AML-193 (cell line): Measurements from ENCODE around the gene THRA.
A peak's percentile ranks its signal among the peaks of the same experiment; 100 is the strongest.

Experiments
- DNase-seq, 2 experiments: peaks; one replicate each; lab custom pipeline; 2025; lab: John Stamatoyannopoulos, UW

The THRA gene

GRCh38 chr17:40084477-40084876 is 21.7 kb downstream of the THRA start:
- no peak for DNase-seq

GRCh38 chr17:40086150-40087044 is 23.6 kb downstream of the THRA start:
- peak in 1 of 2 experiments; percentile 9 for DNase-seq

DNA sequence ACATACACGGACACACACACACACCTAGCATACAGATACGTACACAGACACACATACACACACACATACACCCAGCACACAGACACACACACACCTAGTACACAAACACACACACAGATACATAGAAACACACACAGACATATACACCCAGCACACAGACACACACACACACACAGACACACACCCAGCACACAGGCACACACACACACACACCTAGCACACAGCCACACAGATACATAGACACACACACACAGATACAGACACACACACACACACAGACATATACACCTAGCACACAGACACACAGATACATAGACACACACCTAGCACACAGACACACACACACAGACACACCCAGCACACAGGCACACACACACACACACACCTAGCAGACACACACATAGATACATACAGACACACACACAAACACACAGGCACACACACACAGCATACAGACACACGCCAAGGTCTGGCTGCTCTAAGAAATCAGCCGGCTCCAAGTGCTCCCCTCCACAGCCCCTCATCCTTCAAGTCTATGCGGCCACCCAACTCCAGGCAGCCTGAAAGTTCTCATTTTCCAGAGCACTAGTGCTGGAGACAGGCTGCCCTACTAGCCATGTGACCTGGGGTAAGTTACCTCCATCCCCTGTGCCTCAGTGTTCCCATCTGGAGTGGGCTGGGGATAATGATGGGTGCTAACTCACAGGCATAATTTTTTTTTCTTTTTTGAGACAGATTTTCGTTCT is 24.5 kb downstream of the THRA start:
- no peak for DNase-seq

- no peak for DNase-seq
Observed at GRCh38 chr17:40087903-40088718, 25.3 kb downstream of the THRA start.

- no peak for DNase-seq
Observed at GRCh38 chr17:40089077-40089895, 26.5 kb downstream of the THRA start.

DNA sequence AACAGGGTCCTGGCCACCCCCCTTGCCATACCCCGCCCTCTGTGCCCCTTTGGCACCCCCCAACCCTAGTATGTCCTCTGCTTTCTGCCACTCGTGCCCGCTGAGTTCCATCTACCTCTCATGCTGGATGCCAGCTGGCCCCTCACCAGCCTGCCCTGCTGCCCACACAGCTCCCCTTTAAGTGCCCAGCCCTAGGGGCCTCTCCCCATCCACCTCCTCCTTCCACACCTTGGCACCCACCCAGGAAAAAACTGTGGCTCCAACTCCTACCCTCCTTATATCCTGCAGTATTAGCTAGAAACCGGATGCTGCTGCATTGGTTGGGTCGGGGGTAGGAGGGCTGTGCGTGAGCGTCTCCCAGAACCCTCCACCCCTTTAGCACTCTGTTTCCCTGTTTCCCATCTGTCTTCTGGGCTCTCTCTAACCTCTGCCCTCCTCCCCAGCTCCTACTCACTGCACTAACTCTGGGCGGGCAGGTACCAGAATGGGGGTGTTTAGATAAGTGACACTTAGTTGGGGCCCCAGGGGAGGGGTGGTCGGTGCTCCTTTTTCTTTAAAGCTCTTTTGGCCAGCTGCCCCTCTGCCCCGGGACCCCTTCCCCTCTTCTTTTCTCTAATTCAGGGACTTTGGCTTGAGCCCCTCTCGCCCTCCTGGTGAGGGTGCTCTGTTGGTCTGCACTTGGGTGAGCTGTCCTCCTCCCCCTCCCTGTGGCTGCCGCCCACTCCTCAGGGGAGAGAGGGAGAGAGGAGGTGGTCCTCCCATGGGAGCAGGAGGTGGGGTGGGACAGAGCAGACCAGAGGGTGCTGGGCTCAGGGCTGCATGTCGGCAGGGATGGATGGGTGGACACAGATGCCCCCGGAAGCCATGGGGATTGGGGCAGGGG is 27.7 kb downstream of the THRA start:
- DNase-seq: no peak

GRCh38 chr17:40091691-40092397 is 29.1 kb downstream of the THRA start:
- no peak for DNase-seq

DNA sequence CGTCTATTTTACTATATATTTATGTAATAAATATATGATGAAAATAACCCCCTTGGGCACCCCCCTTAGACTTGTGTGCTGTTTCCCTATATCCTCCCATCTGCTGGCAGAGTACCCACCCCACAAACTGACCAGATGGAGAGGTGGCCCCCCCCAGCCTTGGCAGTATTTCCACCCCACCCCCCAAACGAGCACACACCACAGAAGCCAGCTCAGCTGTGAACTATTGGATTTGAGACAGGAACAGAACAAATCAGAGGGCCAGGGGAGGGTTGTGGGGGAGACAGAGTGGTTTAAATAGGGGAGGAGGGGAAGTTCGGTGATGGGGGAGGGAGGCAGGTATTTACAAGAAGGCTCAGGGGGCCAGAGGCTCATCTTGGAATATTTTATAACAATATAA is 29.8 kb downstream of the THRA start:
- DNase-seq: no peak

GRCh38 chr17:40093005-40093579 is 30.3 kb downstream of the THRA start:
- DNase-seq: no peak

DNA sequence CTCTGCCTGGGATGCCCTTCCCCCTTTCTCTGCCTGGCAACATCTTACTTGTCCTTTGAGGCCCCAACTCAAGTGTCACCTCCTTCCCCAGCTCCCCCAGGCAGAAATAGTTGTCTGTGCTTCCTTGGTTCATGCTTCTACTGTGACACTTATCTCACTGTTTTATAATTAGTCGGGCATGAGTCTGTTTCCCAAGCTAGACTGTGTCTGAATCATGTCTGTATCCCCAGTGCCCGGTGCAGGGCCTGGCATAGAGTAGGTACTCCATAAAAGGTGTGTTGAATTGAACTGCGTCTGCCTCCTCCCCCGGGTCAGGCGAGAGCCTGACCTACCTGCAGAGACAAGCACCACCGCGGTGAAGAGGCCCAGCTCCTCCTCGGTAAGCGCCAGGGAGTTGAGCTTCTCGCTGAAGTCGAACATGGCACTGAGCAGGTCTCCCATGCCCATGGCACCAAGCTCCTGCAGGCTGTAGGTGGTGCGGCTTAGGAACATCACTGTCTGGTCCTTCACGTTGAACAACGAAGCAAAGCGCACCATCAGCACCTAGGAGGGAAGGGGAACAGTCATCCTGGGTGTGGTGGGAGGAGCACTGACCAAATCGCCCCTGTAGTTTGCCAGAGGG is 30.9 kb downstream of the THRA start:
- no peak for DNase-seq

DNA sequence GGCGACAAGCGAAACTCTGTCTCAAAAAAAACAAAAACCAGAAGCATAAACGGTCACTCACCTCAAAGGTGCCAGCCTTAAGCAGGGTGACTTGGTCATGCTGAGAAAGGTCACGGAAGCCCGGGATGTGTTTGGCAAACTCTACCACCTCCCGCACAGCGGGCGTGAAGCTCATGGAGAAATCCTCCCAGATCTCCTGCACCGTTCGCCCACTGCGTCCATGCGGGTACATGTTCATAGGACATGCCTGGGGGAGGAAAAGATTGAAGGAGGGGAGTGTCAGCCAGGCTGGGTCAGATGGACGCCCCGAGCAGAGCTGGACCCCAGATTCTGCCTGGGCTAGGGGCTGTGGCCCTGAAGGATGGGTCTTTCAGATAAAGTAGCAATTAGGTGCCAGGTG is 32.1 kb downstream of the THRA start:
- DNase-seq: no peak

DNA sequence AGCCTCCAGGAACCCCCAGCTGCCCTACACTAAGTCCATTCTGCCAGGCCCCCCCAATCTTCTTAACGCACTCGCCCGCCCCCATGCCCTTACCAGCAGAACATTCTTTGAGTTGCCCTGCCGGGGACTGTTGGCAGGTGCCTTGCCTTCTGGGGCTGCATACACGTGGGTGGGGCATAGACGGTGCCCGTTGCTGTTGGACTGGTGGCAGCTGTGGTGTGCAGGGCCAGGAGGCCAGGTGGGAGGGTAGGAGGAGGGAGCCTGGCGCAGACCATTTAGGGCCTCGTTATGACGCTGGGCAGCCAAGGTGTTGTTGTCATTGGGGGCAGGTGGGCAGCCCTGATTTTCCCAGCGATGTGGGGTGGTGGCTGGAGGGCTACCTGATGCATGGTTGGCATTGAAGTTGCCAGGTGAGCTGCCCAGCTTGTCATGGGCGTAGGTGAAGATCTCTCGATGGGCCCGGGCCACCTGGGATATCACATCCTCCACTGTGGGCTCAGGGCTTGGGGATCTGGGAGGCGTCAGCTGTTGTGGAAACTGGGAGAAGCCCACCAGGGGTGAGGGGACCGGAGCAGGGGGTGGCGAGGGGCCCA is 32.7 kb downstream of the THRA start:
- DNase-seq: no peak

DNA sequence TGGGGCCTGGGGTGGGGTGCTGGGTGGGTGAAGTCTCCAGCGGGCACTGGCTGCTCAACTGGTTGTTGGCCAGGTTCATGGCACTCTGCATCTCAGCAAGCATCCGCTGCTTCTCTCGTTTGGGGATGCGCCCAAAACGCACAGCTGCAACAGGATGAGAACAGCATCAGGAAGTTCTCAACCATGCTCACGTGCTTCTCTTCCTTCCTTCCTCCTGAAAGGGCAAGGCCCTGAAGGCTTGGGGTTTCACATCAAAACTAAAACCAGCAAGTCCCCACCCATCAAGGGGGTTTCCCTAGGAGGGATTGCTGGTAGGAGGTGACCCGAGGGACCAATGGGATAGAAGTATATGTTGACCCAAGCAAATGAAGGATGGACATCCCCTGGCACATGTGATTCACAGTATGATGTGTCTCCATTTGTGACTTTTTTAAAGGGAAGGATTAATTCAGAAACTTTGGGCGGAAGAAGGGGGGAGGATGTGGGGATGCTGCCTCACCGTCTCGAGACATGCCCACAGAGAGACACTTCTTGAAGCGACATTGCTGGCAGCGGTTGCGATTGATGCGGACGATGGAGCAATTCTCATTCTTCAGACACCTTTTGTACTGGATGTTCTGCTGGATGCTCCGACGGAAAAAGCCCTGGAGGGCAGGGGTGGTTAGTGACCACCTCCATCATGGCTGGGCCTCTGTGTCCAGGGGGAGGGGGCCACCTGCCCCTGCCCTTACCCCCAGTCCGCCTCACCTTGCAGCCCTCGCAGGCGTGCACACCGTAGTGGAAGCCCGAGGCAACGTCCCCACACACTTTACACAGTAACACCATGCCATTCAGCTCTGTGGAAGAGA is 33.4 kb downstream of the THRA start:
- DNase-seq: no peak

DNA sequence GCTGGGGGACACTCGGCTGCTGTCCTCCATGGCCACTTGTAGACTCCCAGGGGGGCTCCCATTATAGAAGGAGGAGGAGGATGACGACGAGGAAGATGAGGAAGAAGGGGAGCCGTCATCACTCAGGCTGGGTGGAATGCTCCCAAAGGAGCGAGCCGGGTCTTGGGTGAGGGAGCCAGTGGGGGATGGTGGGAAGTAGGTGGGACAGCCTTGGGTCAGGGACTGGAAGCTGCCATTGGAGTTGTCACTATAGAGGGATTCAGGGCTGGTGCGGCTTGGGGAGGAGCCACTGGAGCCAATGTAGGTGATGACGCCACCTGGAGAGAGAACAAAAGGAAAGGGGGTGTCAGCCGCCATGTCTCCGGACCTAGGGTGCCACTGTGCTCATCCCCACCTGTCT is 34.3 kb downstream of the THRA start:
- no peak for DNase-seq

- peak; percentile 27 to 30 for DNase-seq
Observed at GRCh38 chr17:40097931-40098845, 35.4 kb downstream of the THRA start.

DNA sequence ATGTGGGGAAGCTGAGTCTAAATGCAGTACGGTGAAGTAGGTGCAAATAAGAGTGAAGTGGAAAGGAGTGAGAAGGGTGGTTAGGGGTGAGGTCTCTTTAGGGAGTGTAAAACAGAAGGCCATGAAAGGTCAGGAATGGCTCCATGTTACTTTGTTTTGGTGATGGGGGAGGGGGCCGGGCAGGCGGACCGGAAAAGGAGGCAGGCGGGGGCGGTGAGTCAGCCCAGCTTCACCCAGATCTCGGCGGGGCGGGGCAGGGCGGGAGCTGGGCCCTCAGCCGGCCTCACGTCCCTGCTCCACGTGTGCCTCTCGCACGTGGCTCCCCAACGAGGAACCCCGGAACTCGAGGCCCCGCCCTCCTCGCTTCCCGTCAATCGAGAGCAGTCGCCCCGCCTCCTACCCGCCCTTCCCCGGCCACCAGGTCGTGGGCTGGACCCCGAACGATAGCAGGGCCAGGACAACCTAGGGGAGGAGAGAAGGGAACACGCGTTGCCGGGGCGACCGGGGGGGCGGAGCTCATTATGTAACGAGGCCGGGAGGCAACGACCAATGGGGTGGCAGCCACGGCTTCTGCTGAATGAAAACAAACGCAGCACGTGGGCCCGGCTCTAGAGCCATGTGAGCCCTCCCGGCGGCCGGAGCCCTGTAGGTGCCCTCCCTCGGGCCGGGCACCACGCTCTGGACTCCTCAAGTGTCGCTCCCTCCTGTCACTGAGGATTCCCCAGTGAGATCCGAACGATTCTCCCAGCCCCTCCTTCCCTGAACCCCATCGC is 36.3 kb downstream of the THRA start:
- DNase-seq: peak; percentile 99
